Upper lobe of left lung (tissue), 4 donors: ENCODE data around the gene WDR48.

ENCODE experiments used
- CTCF ChIP-seq, 6 experiments: fragments of 450-650 bp in 4 of 6; fragments of 200-600 bp in 2 of 6; sonication (generic) in 2 of 6; IDR thresholded peaks; one replicate each; pipeline ENCODE4 v1.5.1; 2016 to 2019; ENCODE audit warnings: antibody characterized with exemption in 6 of 6
- POLR2AphosphoS5 ChIP-seq, 2 donors: sonication (generic); formaldehyde crosslinking; IDR thresholded peaks; one replicate each; pipeline ENCODE4 v1.5.1; 2017; ENCODE audit warnings: antibody characterized with exemption in 2 of 2

DNA sequence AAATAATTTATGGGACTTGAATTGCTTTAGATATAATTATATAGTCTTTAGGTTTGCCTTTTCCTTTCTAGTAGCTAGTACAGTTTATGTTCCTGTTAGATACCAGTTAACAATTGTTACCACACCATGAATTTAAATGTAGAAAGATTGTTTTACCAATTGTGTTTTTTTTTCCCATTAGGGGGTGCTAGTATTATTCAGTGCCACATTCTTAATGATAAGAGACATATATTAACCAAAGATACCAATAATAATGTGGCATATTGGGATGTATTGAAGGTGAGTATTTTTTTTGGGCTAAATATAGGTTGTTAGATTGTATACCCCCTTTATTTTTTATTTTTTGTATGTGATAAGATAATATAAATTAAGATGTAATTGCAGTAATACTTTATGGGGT, 27.7 kb downstream of the WDR48 start:
- TF ChIP-seq CTCF (IDR thresholded peaks at IDR 0.05) = no peak
- no peak for TF ChIP-seq POLR2AphosphoS5 (IDR thresholded peaks at IDR 0.05)
